ENCODE results near the gene SIVA1.

Gene SIVA1

GRCh38 chr14:104803280-104803911, 50.4 kb downstream of the SIVA1 start:
- no peaks in the 10 kb centered on the region for H3K9me3 ChIP-seq (ENCODE audit: control insufficient read depth in 2 of 2, low read length in 2 of 2)
- no peaks in the 10 kb centered on the region for H3K27me3 ChIP-seq (ENCODE audit: control insufficient read depth in 2 of 2, insufficient read depth in 2 of 2, low read length in 2 of 2)
- no peak overlapping the region for H3K9ac ChIP-seq (ENCODE audit: low read depth in 1 of 2, low read length in 2 of 2)
- H3K27ac ChIP-seq (ENCODE audit: low read depth in 2 of 2, low read length in 2 of 2) = no peak overlapping the region
- H3K4me1 ChIP-seq (ENCODE audit: control insufficient read depth in 2 of 2, insufficient read depth in 2 of 2, low read length in 2 of 2) = peaks cover 25 to 28% of the 10 kb centered on the region in 2 donors
- no peak overlapping the region for H3K4me3 ChIP-seq (ENCODE audit: low read length in 2 of 2)
- H3K36me3 ChIP-seq (ENCODE audit: control insufficient read depth in 2 of 2, insufficient read depth in 2 of 2, low read length in 2 of 2) = no peaks in the 10 kb centered on the region

- peaks cover 25 to 26% of the 10 kb centered on the region in 2 donors for H3K4me1 ChIP-seq (ENCODE audit: control insufficient read depth in 2 of 2, insufficient read depth in 2 of 2, low read length in 2 of 2)
- H3K9me3 ChIP-seq (ENCODE audit: control insufficient read depth in 2 of 2, low read length in 2 of 2) = no peaks in the 10 kb centered on the region
- H3K27me3 ChIP-seq (ENCODE audit: control insufficient read depth in 2 of 2, insufficient read depth in 2 of 2, low read length in 2 of 2) = no peaks in the 10 kb centered on the region
- no peaks in the 10 kb centered on the region for H3K36me3 ChIP-seq (ENCODE audit: control insufficient read depth in 2 of 2, insufficient read depth in 2 of 2, low read length in 2 of 2)
- no peak overlapping the region for H3K9ac ChIP-seq (ENCODE audit: low read depth in 1 of 2, low read length in 2 of 2)
- H3K27ac ChIP-seq (ENCODE audit: low read depth in 2 of 2, low read length in 2 of 2) = peak overlapping the region in 1 of 2 donors; percentile 23
- no peak overlapping the region for H3K4me3 ChIP-seq (ENCODE audit: low read length in 2 of 2)
Measured at GRCh38 chr14:104803912-104804410, 51.0 kb downstream of the SIVA1 start.

- Histone ChIP-seq H3K9me3 (ENCODE audit: control insufficient read depth in 2 of 2, low read length in 2 of 2) (no peaks in the 10 kb centered on the region), H3K36me3 (ENCODE audit: control insufficient read depth in 2 of 2, insufficient read depth in 2 of 2, low read length in 2 of 2) (no peaks in the 10 kb centered on the region), H3K9ac (ENCODE audit: low read depth in 1 of 2, low read length in 2 of 2) (no peak overlapping the region), H3K4me3 (ENCODE audit: low read length in 2 of 2) (no peak overlapping the region), H3K27me3 (ENCODE audit: control insufficient read depth in 2 of 2, insufficient read depth in 2 of 2, low read length in 2 of 2) (no peaks in the 10 kb centered on the region), H3K4me1 (ENCODE audit: control insufficient read depth in 2 of 2, insufficient read depth in 2 of 2, low read length in 2 of 2) (peaks cover 19 to 25% of the 10 kb centered on the region in 2 donors), H3K27ac (ENCODE audit: low read depth in 2 of 2, low read length in 2 of 2) (peak overlapping the region in 1 of 2 donors; percentile 23)
Measured at GRCh38 chr14:104804481-104805325, 51.8 kb downstream of the SIVA1 start.

GRCh38 chr14:104805326-104805678, 52.4 kb downstream of the SIVA1 start:
- no peak overlapping the region for H3K27ac ChIP-seq (ENCODE audit: low read depth in 2 of 2, low read length in 2 of 2)
- peaks cover 15 to 21% of the 10 kb centered on the region in 2 donors for H3K4me1 ChIP-seq (ENCODE audit: control insufficient read depth in 2 of 2, insufficient read depth in 2 of 2, low read length in 2 of 2)
- no peaks in the 10 kb centered on the region for H3K9me3 ChIP-seq (ENCODE audit: control insufficient read depth in 2 of 2, low read length in 2 of 2)
- H3K27me3 ChIP-seq (ENCODE audit: control insufficient read depth in 2 of 2, insufficient read depth in 2 of 2, low read length in 2 of 2) = no peaks in the 10 kb centered on the region
- H3K4me3 ChIP-seq (ENCODE audit: low read length in 2 of 2) = no peak overlapping the region
- H3K9ac ChIP-seq (ENCODE audit: low read depth in 1 of 2, low read length in 2 of 2) = no peak overlapping the region
- no peaks in the 10 kb centered on the region for H3K36me3 ChIP-seq (ENCODE audit: control insufficient read depth in 2 of 2, insufficient read depth in 2 of 2, low read length in 2 of 2)

- H3K9ac ChIP-seq (ENCODE audit: low read depth in 1 of 2, low read length in 2 of 2) = no peak overlapping the region
Measured at GRCh38 chr14:104805941-104806624, 53.1 kb downstream of the SIVA1 start.

GRCh38 chr14:104806625-104807465, 53.9 kb downstream of the SIVA1 start:
- no peaks in the 10 kb centered on the region for H3K36me3 ChIP-seq (ENCODE audit: control insufficient read depth in 2 of 2, insufficient read depth in 2 of 2, low read length in 2 of 2)
- no peak overlapping the region for H3K4me3 ChIP-seq (ENCODE audit: low read length in 2 of 2)
- H3K27me3 ChIP-seq (ENCODE audit: control insufficient read depth in 2 of 2, insufficient read depth in 2 of 2, low read length in 2 of 2) = no peaks in the 10 kb centered on the region
- no peak overlapping the region for H3K27ac ChIP-seq (ENCODE audit: low read depth in 2 of 2, low read length in 2 of 2)
- peaks cover 7 to 11% of the 10 kb centered on the region in 2 donors for H3K4me1 ChIP-seq (ENCODE audit: control insufficient read depth in 2 of 2, insufficient read depth in 2 of 2, low read length in 2 of 2)
- H3K9ac ChIP-seq (ENCODE audit: low read depth in 1 of 2, low read length in 2 of 2) = no peak overlapping the region
- no peaks in the 10 kb centered on the region for H3K9me3 ChIP-seq (ENCODE audit: control insufficient read depth in 2 of 2, low read length in 2 of 2)

More at GRCh38 chr14:104805941-104806624, 53.1 kb downstream of the SIVA1 start:
- Histone ChIP-seq H3K9me3 (ENCODE audit: control insufficient read depth in 2 of 2, low read length in 2 of 2) (no peaks in the 10 kb centered on the region), H3K27ac (ENCODE audit: low read depth in 2 of 2, low read length in 2 of 2) (no peak overlapping the region), H3K4me1 (ENCODE audit: control insufficient read depth in 2 of 2, insufficient read depth in 2 of 2, low read length in 2 of 2) (peaks cover 14 to 19% of the 10 kb centered on the region in 2 donors), H3K36me3 (ENCODE audit: control insufficient read depth in 2 of 2, insufficient read depth in 2 of 2, low read length in 2 of 2) (no peaks in the 10 kb centered on the region), H3K27me3 (ENCODE audit: control insufficient read depth in 2 of 2, insufficient read depth in 2 of 2, low read length in 2 of 2) (no peaks in the 10 kb centered on the region), H3K4me3 (ENCODE audit: low read length in 2 of 2) (no peak overlapping the region)

GRCh38 chr14:104808456-104808855, 55.5 kb downstream of the SIVA1 start:
- Histone ChIP-seq H3K4me3 (ENCODE audit: low read length in 2 of 2) (no peak overlapping the region), H3K9ac (ENCODE audit: low read depth in 1 of 2, low read length in 2 of 2) (no peak overlapping the region), H3K4me1 (ENCODE audit: control insufficient read depth in 2 of 2, insufficient read depth in 2 of 2, low read length in 2 of 2) (peaks cover 0 to 3% of the 10 kb centered on the region in 2 donors), H3K36me3 (ENCODE audit: control insufficient read depth in 2 of 2, insufficient read depth in 2 of 2, low read length in 2 of 2) (no peaks in the 10 kb centered on the region), H3K9me3 (ENCODE audit: control insufficient read depth in 2 of 2, low read length in 2 of 2) (no peaks in the 10 kb centered on the region), H3K27ac (ENCODE audit: low read depth in 2 of 2, low read length in 2 of 2) (no peak overlapping the region), H3K27me3 (ENCODE audit: control insufficient read depth in 2 of 2, insufficient read depth in 2 of 2, low read length in 2 of 2) (no peaks in the 10 kb centered on the region)

Measured in mucosa of rectum (tissue), 2 donors.